K562 (cell line): ENCODE data around the gene SMG6.

Experiments used
- AFF1 ChIP-seq, 2 experiments: fragments of 450-650 bp; IDR thresholded peaks; 2 replicates each; pipeline ENCODE4 v1.6.1; 2018; ENCODE audit warnings: mild to moderate bottlenecking in 2 of 2, low read depth in 1 of 2; ENCODE audit not compliant: partially characterized antibody in 2 of 2
- CTCF ChIP-seq, 3 experiments: IDR thresholded peaks in 2 of 3; conservative IDR thresholded peaks in 1 of 3; 2 replicates each; pipeline ENCODE4 v1.5.1; 2011 to 2012; ENCODE audit warnings: low read length in 3 of 3, mild to moderate bottlenecking in 3 of 3, control low read depth in 2 of 3, improper control_type of control experiment in 1 of 3, inconsistent platforms in 1 of 3, low read depth in 1 of 3, mixed read lengths in 1 of 3, moderate library complexity in 1 of 3; ENCODE audit not compliant: insufficient read depth in 2 of 3
- FOXM1 ChIP-seq, 2 experiments: fragments of 450-650 bp in 1 of 2; sonication (generic) in 1 of 2; formaldehyde crosslinking in 1 of 2; IDR thresholded peaks; 2 replicates each; pipeline versions ENCODE4 v1.6.1 to v1.9.0; 2017 to 2022; ENCODE audit warnings: low read depth in 2 of 2, mild to moderate bottlenecking in 2 of 2, missing genetic modification reagents in 1 of 2, moderate library complexity in 1 of 2
- GATAD2B ChIP-seq: fragments of 450-650 bp; IDR thresholded peaks from 2 replicates; pipeline ENCODE4 v1.6.1; 2017; ENCODE audit warnings: mild to moderate bottlenecking, borderline replicate concordance
- NUFIP1 ChIP-seq: fragments of 450-650 bp; IDR thresholded peaks from 2 replicates; pipeline ENCODE4 v1.6.1; 2018; ENCODE audit not compliant: partially characterized antibody
- PCBP2 ChIP-seq: fragments of 200-400 bp; formaldehyde crosslinking; IDR thresholded peaks from 2 replicates; pipeline ENCODE4 v1.6.1; 2018; ENCODE audit warnings: low read length, low read depth, mild to moderate bottlenecking, moderate library complexity; ENCODE audit not compliant: poor library complexity, severe bottlenecking
- PHB ChIP-seq: fragments of 250-450 bp; sonication (Bioruptor Pico); IDR thresholded peaks from 2 replicates; pipeline ENCODE4 v1.5.0; 2021
- SRF ChIP-seq, 2 experiments: fragments of 250-450, 450-650 bp in 1 of 2; sonication (Bioruptor Pico) in 1 of 2; sonication (generic) in 1 of 2; formaldehyde crosslinking; IDR thresholded peaks; 2 replicates each; pipeline versions ENCODE4 v1.5.0 to v1.5.1; 2020 to 2022; ENCODE audit warnings: mild to moderate bottlenecking in 1 of 2, missing genetic modification reagents in 1 of 2
- TF ChIP-seq, protein P1 (sequence below): fragments of 250-450 bp; sonication (Bioruptor Pico); IDR thresholded peaks from 2 replicates; pipeline ENCODE4 v1.4.0; 2020; ENCODE audit warnings: mild to moderate bottlenecking, moderate library complexity
- TF ChIP-seq, protein P2 (sequence below): sonication (generic); formaldehyde crosslinking; IDR thresholded peaks from 2 replicates; pipeline ENCODE4 v1.9.0; 2022; ENCODE audit warnings: mild to moderate bottlenecking, missing genetic modification reagents

DNA sequence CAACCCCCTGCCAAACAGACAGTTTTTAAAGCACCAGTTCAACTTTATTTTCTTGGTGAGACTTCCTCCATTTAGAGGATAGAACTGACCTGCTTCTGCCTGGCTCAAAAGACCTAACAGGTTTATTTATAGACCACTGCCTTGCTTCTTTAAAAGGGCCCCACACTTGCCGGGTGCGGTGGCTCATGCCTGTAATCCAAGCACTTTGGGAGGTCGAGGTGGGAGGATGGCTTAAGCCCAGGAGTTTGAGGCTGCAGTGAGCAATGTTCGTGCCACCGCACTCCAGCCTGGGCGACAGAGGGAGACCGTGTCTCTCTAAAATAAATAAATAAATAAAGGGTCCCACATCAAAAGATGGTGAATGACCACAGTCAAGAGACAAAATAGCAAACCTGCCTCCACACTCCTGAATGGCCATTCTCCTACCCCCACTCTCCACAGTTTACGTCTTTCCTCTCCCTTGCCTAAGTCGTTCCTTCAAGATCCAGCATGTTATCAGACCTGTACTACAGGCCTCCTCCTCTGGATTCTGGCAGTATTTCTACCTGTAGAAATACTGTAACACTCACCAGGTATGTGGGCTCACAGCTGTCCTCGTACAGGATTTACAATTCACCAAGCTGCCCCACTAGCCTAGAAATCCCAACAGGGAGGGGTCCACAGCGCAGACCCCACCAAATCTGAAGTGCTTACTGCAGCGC lies 95.6 kb downstream of the SMG6 start:
- TF ChIP-seq SRF (CRISPR knock-in tag; IDR thresholded peaks at IDR 0.05) (no peak), CTCF (IDR thresholded peaks at IDR 0.05 in 2 of 3, conservative IDR thresholded peaks at IDR 0.05 in 1 of 3; ENCODE audit: insufficient read depth in 2 of 3, low read depth in 1 of 3, low read length in 3 of 3) (no peak), AFF1 (IDR thresholded peaks at IDR 0.05; ENCODE audit: low read depth in 1 of 2, partially characterized antibody in 2 of 2) (no peak), GATAD2B (no peak), PHB (CRISPR knock-in tag) (no peak), PCBP2 (no peak), FOXM1 (IDR thresholded peaks at IDR 0.05; ENCODE audit: low read depth) (no peak), FOXM1 (CRISPR knock-in tag; IDR thresholded peaks at IDR 0.05; ENCODE audit: low read depth) (no peak), NUFIP1 (no peak)
- TF ChIP-seq, protein P1, sequence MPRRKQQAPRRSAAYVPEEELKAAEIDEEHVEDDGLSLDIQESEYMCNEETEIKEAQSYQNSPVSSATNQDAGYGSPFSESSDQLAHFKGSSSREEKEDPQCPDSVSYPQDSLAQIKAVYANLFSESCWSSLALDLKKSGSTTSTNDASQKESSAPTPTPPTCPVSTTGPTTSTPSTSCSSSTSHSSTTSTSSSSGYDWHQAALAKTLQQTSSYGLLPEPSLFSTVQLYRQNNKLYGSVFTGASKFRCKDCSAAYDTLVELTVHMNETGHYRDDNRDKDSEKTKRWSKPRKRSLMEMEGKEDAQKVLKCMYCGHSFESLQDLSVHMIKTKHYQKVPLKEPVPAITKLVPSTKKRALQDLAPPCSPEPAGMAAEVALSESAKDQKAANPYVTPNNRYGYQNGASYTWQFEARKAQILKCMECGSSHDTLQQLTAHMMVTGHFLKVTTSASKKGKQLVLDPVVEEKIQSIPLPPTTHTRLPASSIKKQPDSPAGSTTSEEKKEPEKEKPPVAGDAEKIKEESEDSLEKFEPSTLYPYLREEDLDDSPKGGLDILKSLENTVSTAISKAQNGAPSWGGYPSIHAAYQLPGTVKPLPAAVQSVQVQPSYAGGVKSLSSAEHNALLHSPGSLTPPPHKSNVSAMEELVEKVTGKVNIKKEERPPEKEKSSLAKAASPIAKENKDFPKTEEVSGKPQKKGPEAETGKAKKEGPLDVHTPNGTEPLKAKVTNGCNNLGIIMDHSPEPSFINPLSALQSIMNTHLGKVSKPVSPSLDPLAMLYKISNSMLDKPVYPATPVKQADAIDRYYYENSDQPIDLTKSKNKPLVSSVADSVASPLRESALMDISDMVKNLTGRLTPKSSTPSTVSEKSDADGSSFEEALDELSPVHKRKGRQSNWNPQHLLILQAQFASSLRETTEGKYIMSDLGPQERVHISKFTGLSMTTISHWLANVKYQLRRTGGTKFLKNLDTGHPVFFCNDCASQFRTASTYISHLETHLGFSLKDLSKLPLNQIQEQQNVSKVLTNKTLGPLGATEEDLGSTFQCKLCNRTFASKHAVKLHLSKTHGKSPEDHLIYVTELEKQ (CRISPR knock-in tag) = no peak
- TF ChIP-seq, protein P2, sequence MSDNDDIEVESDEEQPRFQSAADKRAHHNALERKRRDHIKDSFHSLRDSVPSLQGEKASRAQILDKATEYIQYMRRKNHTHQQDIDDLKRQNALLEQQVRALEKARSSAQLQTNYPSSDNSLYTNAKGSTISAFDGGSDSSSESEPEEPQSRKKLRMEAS (CRISPR knock-in tag) = no peak
